ENCODE data around the gene HBP1.

- TF ChIP-seq CTCF (conservative IDR thresholded peaks at IDR 0.05 in 1 of 2, IDR thresholded peaks at IDR 0.05 in 1 of 2; ENCODE audit: extremely low read depth in 1 of 2, insufficient read depth in 1 of 2, low read depth in 1 of 2, low read length in 2 of 2) (no peak), EZH2 (IDR thresholded peaks at IDR 0.05; ENCODE audit: borderline replicate concordance, low read length) (no peak)
Measured at GRCh38 chr7:107213945-107214344, 45.1 kb downstream of the HBP1 start.
